Activated CD4-positive, alpha-beta memory T cell treated with anti-CD3 and anti-CD28 coated beads, Interleukin-2, amount 10 ng/mL, durations not matched to agents 7 days and 5 days (primary cell): Measurements from ENCODE around the gene ZFP36L1. TPM values are rescaled to one million over a fixed set of nuclear protein-coding genes. Genes with fewer than 3 reads are reported as not detected.

Experiments used
- total RNA-seq, 2 experiments: library from RNA; stranded (reverse); gene quantifications; one replicate each; pipeline ENCODE4 v1.2.3, GENCODE V29; 2021

ZFP36L1 gene
- total RNA-seq, 2 experiments from 2014 or later: 96.1 to 103 TPM

Other genes starting within 250 kb of the ZFP36L1 start
- gene ACTN1, start 186.2 kb upstream of the ZFP36L1 start, total RNA-seq: 10 to 100 TPM; 34.7 to 37.1 TPM